Transverse colon (tissue), 3 donors: ENCODE measurements around the gene NOL3.

Experiments
- POLR2A ChIP-seq: fragments of 450-650 bp; IDR thresholded peaks from one replicate; pipeline ENCODE4 v1.6.1; 2016; ENCODE audit warnings: antibody characterized with exemption, mild to moderate bottlenecking, moderate library complexity
- POLR2AphosphoS5 ChIP-seq, 3 donors: sonication (generic); formaldehyde crosslinking; IDR thresholded peaks; one replicate each; pipeline ENCODE4 v1.6.1; 2016; ENCODE audit warnings: antibody characterized with exemption in 3 of 3

- TF ChIP-seq POLR2AphosphoS5 (IDR thresholded peaks at IDR 0.05) (no peak), POLR2A (no peak)
Measured at GRCh38 chr16:67213197-67214019, 43.1 kb downstream of the NOL3 start.
